ENCODE data around the gene CDHR1.

The CDHR1 gene

GRCh38 chr10:84254552-84255478, 60.5 kb downstream of the CDHR1 start:
- no peak for DNase-seq (ENCODE audit: low read depth)
- H3K4me3 ChIP-seq (ENCODE audit: control insufficient read depth, low read depth, low read length): no peak overlapping the region
- TF ChIP-seq, protein P1, sequence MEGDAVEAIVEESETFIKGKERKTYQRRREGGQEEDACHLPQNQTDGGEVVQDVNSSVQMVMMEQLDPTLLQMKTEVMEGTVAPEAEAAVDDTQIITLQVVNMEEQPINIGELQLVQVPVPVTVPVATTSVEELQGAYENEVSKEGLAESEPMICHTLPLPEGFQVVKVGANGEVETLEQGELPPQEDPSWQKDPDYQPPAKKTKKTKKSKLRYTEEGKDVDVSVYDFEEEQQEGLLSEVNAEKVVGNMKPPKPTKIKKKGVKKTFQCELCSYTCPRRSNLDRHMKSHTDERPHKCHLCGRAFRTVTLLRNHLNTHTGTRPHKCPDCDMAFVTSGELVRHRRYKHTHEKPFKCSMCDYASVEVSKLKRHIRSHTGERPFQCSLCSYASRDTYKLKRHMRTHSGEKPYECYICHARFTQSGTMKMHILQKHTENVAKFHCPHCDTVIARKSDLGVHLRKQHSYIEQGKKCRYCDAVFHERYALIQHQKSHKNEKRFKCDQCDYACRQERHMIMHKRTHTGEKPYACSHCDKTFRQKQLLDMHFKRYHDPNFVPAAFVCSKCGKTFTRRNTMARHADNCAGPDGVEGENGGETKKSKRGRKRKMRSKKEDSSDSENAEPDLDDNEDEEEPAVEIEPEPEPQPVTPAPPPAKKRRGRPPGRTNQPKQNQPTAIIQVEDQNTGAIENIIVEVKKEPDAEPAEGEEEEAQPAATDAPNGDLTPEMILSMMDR (IDR thresholded peaks at IDR 0.05; ENCODE audit: control insufficient read depth, insufficient read depth, low read depth, low read length, missing control alignments): no peak

- H3K4me3 ChIP-seq (ENCODE audit: control insufficient read depth, low read depth, low read length): no peak overlapping the region
- TF ChIP-seq, protein P1 (IDR thresholded peaks at IDR 0.05; ENCODE audit: control insufficient read depth, insufficient read depth, low read depth, low read length, missing control alignments): peak; percentile 51
- DNase-seq (ENCODE audit: low read depth): no peak
Measured at GRCh38 chr10:84256510-84257342, 62.4 kb downstream of the CDHR1 start.

GRCh38 chr10:84257343-84258020, 63.1 kb downstream of the CDHR1 start:
- no peak for DNase-seq (ENCODE audit: low read depth)
- no peak overlapping the region for H3K4me3 ChIP-seq (ENCODE audit: control insufficient read depth, low read depth, low read length)
- TF ChIP-seq, protein P1 (IDR thresholded peaks at IDR 0.05; ENCODE audit: control insufficient read depth, insufficient read depth, low read depth, low read length, missing control alignments): no peak

GRCh38 chr10:84258034-84258695, 63.8 kb downstream of the CDHR1 start:
- TF ChIP-seq, protein P1 (IDR thresholded peaks at IDR 0.05; ENCODE audit: control insufficient read depth, insufficient read depth, low read depth, low read length, missing control alignments): no peak
- H3K4me3 ChIP-seq (ENCODE audit: control insufficient read depth, low read depth, low read length): no peak overlapping the region
- no peak for DNase-seq (ENCODE audit: low read depth)

GRCh38 chr10:84261236-84261915, 67.0 kb downstream of the CDHR1 start:
- TF ChIP-seq, protein P1 (IDR thresholded peaks at IDR 0.05; ENCODE audit: control insufficient read depth, insufficient read depth, low read depth, low read length, missing control alignments): no peak
- no peak overlapping the region for H3K4me3 ChIP-seq (ENCODE audit: control insufficient read depth, low read depth, low read length)
- no peak for DNase-seq (ENCODE audit: low read depth)
